Ishikawa (cell line): ENCODE data around the gene MED12L.

ENCODE experiments used
- CEBPB ChIP-seq: IDR thresholded peaks from 2 replicates; pipeline ENCODE4 v1.6.1; 2012
- CREB1 ChIP-seq: IDR thresholded peaks from 2 replicates; pipeline ENCODE4 v1.6.1; 2012; ENCODE audit warnings: low read depth
- EGR1 ChIP-seq: IDR thresholded peaks from 2 replicates; pipeline ENCODE4 v1.6.1; 2012
- EP300 ChIP-seq: IDR thresholded peaks from 2 replicates; pipeline ENCODE4 v1.6.1; 2012; ENCODE audit warnings: borderline replicate concordance
- FOXM1 ChIP-seq: IDR thresholded peaks from 2 replicates; pipeline ENCODE4 v1.6.1; 2012; ENCODE audit warnings: low read depth, borderline replicate concordance
- MAX ChIP-seq: IDR thresholded peaks from 2 replicates; pipeline ENCODE4 v1.6.1; 2012
- NFIC ChIP-seq: IDR thresholded peaks from 2 replicates; pipeline ENCODE4 v1.6.1; 2012
- RAD21 ChIP-seq: IDR thresholded peaks from 2 replicates; pipeline ENCODE4 v1.6.1; 2012; ENCODE audit warnings: low read depth
- REST ChIP-seq: IDR thresholded peaks from 2 replicates; pipeline ENCODE4 v1.6.1; 2012; ENCODE audit warnings: low read depth, mild to moderate bottlenecking
- TAF1 ChIP-seq: IDR thresholded peaks from 2 replicates; pipeline ENCODE4 v1.6.1; 2012; ENCODE audit warnings: low read depth, mild to moderate bottlenecking
- TCF12 ChIP-seq: IDR thresholded peaks from 2 replicates; pipeline ENCODE4 v1.6.1; 2012; ENCODE audit warnings: low read depth
- TEAD4 ChIP-seq: IDR thresholded peaks from 2 replicates; pipeline ENCODE4 v1.6.1; 2012
- USF1 ChIP-seq: IDR thresholded peaks from 2 replicates; pipeline ENCODE4 v1.6.1; 2012
- YY1 ChIP-seq: IDR thresholded peaks from 2 replicates; pipeline ENCODE4 v1.6.1; 2012; ENCODE audit warnings: low read depth
- ZBTB7A ChIP-seq: IDR thresholded peaks from 2 replicates; pipeline ENCODE4 v1.6.1; 2012; ENCODE audit warnings: low read depth

The MED12L gene

GRCh38 chr3:151276038-151276686 is 190.7 kb downstream of the MED12L start:
- TF ChIP-seq NFIC, result no peak
- no peak for TF ChIP-seq EP300
- no peak for TF ChIP-seq CEBPB
- TF ChIP-seq YY1, result no peak
- no peak for TF ChIP-seq FOXM1
- no peak for TF ChIP-seq REST
- TF ChIP-seq TCF12, result no peak
- no peak for TF ChIP-seq MAX
- TF ChIP-seq RAD21, result no peak
- no peak for TF ChIP-seq TAF1
- TF ChIP-seq EGR1, result no peak
- no peak for TF ChIP-seq ZBTB7A
- TF ChIP-seq TEAD4, result no peak
- TF ChIP-seq USF1, result no peak
- no peak for TF ChIP-seq CREB1

GRCh38 chr3:151276687-151277042 is 191.2 kb downstream of the MED12L start:
- TF ChIP-seq EP300 (no peak), FOXM1 (no peak), RAD21 (no peak)

GRCh38 chr3:151278230-151278629 is 192.8 kb downstream of the MED12L start, which contains the start of gene P2RY14:
Gene P2RY14 (minus strand): TSS chr3:151278542. CDS start chr3:151214316, 64,226 bp downstream.
- no peak for TF ChIP-seq TAF1
- no peak for TF ChIP-seq YY1
- no peak for TF ChIP-seq ZBTB7A
- TF ChIP-seq EGR1, result no peak
- TF ChIP-seq MAX, result no peak
- no peak for TF ChIP-seq TCF12
- no peak for TF ChIP-seq EP300
- TF ChIP-seq CREB1, result no peak
- TF ChIP-seq TEAD4, result no peak
- no peak for TF ChIP-seq USF1
- no peak for TF ChIP-seq CEBPB
- TF ChIP-seq NFIC, result no peak
- TF ChIP-seq FOXM1, result no peak
- TF ChIP-seq RAD21, result no peak
- TF ChIP-seq REST, result no peak

GRCh38 chr3:151281671-151282324 is 196.3 kb downstream of the MED12L start:
- TF ChIP-seq RAD21 (no peak), NFIC (no peak), FOXM1 (no peak), MAX (no peak), TAF1 (no peak), TEAD4 (no peak), EP300 (no peak), CEBPB (no peak), REST (no peak), YY1 (no peak), USF1 (no peak), CREB1 (no peak), ZBTB7A (no peak), TCF12 (no peak), EGR1 (no peak)
